GM12872 (cell line): Measurements from ENCODE around the gene RASAL2.

Source experiments
- CTCF ChIP-seq: IDR thresholded peaks from 3 replicates; pipeline ENCODE4 v1.5.1; 2011; ENCODE audit warnings: low read depth, mild to moderate bottlenecking, low read length, moderate library complexity; ENCODE audit not compliant: insufficient read depth

RASAL2 gene

GRCh38 chr1:178506177-178506576, 412.3 kb downstream of the RASAL2 start:
- TF ChIP-seq CTCF: no peak

GRCh38 chr1:178506669-178507068, 412.8 kb downstream of the RASAL2 start:
- TF ChIP-seq CTCF: no peak

- TF ChIP-seq CTCF: no peak
Measured at GRCh38 chr1:178509414-178510007, 415.6 kb downstream of the RASAL2 start.

GRCh38 chr1:178510155-178510554, 416.3 kb downstream of the RASAL2 start:
- no peak for TF ChIP-seq CTCF

GRCh38 chr1:178512566-178513277, 418.8 kb downstream of the RASAL2 start, which contains the start of gene TEX35:
Gene TEX35 (plus strand): TSS chr1:178513109. CDS start chr1:178513189, 80 bp downstream.
- no peak for TF ChIP-seq CTCF

- TF ChIP-seq CTCF: 0 out of 3 replicates have a peak, but pooled peaks have one; percentile 3
Measured at GRCh38 chr1:178513278-178513983, 419.5 kb downstream of the RASAL2 start.

GRCh38 chr1:178516110-178516509, 422.2 kb downstream of the RASAL2 start:
- TF ChIP-seq CTCF: no peak
